BLaER1 (cell line): ENCODE data around the gene IKZF2.

Source experiments
- H3K27ac ChIP-seq: shearing (Covaris generic); formaldehyde crosslinking; 2 replicates; pipeline ENCODE4 v1.8.1; 2022
- H3K27me3 ChIP-seq: shearing (Covaris generic); formaldehyde crosslinking; 2 replicates; pipeline ENCODE4 v1.8.1; 2022
- H3K36me3 ChIP-seq: shearing (Covaris generic); formaldehyde crosslinking; 2 replicates; pipeline ENCODE4 v1.8.1; 2022
- H3K4me1 ChIP-seq: shearing (Covaris generic); formaldehyde crosslinking; 2 replicates; pipeline ENCODE4 v1.8.1; 2022
- H3K4me2 ChIP-seq: shearing (Covaris generic); formaldehyde crosslinking; 2 replicates; pipeline ENCODE4 v1.8.1; 2022
- H3K4me3 ChIP-seq: shearing (Covaris generic); formaldehyde crosslinking; 2 replicates; pipeline ENCODE4 v1.8.1; 2022
- H3K9ac ChIP-seq: shearing (Covaris generic); formaldehyde crosslinking; 2 replicates; pipeline ENCODE4 v1.8.1; 2022
- H3K9me3 ChIP-seq: shearing (Covaris generic); formaldehyde crosslinking; 2 replicates; pipeline ENCODE4 v1.8.1; 2022
- H4K20me1 ChIP-seq: shearing (Covaris generic); formaldehyde crosslinking; 2 replicates; pipeline ENCODE4 v1.8.1; 2022
- Cebpa-rat ChIP-seq: shearing (Covaris generic); IDR thresholded peaks from 2 replicates; pipeline ENCODE4 v1.8.1; 2022

Gene IKZF2

GRCh38 chr2:213010106-213010779, 141.2 kb downstream of the IKZF2 start:
- no peak for TF ChIP-seq Cebpa-rat
- H3K9ac ChIP-seq = no peak overlapping the region
- no peak overlapping the region for H3K4me3 ChIP-seq
- H3K4me1 ChIP-seq = no peaks in the 10 kb centered on the region
- no peak overlapping the region for H3K4me2 ChIP-seq
- peaks cover 16% of the 10 kb centered on the region for H3K36me3 ChIP-seq
- no peaks in the 10 kb centered on the region for H3K27me3 ChIP-seq
- H3K27ac ChIP-seq = no peak overlapping the region
- H3K9me3 ChIP-seq = no peaks in the 10 kb centered on the region
- no peaks in the 10 kb centered on the region for H4K20me1 ChIP-seq

- H3K27me3 ChIP-seq = no peaks in the 10 kb centered on the region
- no peaks in the 10 kb centered on the region for H4K20me1 ChIP-seq
- H3K9ac ChIP-seq = no peak overlapping the region
- no peak for TF ChIP-seq Cebpa-rat
- H3K36me3 ChIP-seq = peaks cover 16% of the 10 kb centered on the region
- no peaks in the 10 kb centered on the region for H3K9me3 ChIP-seq
- no peaks in the 10 kb centered on the region for H3K4me1 ChIP-seq
- no peak overlapping the region for H3K4me2 ChIP-seq
- no peak overlapping the region for H3K4me3 ChIP-seq
- no peak overlapping the region for H3K27ac ChIP-seq
These were observed 144.0 kb downstream of the IKZF2 start for GRCh38 chr2:213007290-213007838.

- H3K9ac ChIP-seq = no peak overlapping the region
- no peak for TF ChIP-seq Cebpa-rat
- H3K4me1 ChIP-seq = peaks cover 14% of the 10 kb centered on the region; the same call in 1 of the 2 replicates
- no peaks in the 10 kb centered on the region for H4K20me1 ChIP-seq
- no peak overlapping the region for H3K27ac ChIP-seq
- H3K4me2 ChIP-seq = no peak overlapping the region
- H3K9me3 ChIP-seq = no peaks in the 10 kb centered on the region
- no peak overlapping the region for H3K4me3 ChIP-seq
- H3K36me3 ChIP-seq = peaks cover 8% of the 10 kb centered on the region
- H3K27me3 ChIP-seq = no peaks in the 10 kb centered on the region
These were observed 147.1 kb downstream of the IKZF2 start for GRCh38 chr2:213004197-213004821.

GRCh38 chr2:213002383-213002782, 149.0 kb downstream of the IKZF2 start:
- no peak overlapping the region for H3K4me2 ChIP-seq
- peaks cover 3% of the 10 kb centered on the region for H3K36me3 ChIP-seq
- peaks cover 14% of the 10 kb centered on the region; the same call in 1 of the 2 replicates for H3K4me1 ChIP-seq
- no peak overlapping the region for H3K27ac ChIP-seq
- H3K9ac ChIP-seq = no peak overlapping the region
- no peaks in the 10 kb centered on the region for H4K20me1 ChIP-seq
- H3K4me3 ChIP-seq = no peak overlapping the region
- no peaks in the 10 kb centered on the region for H3K9me3 ChIP-seq
- TF ChIP-seq Cebpa-rat = no peak
- no peaks in the 10 kb centered on the region for H3K27me3 ChIP-seq

GRCh38 chr2:213001297-213001910, 150.0 kb downstream of the IKZF2 start:
- H3K4me1 ChIP-seq = peaks cover 14% of the 10 kb centered on the region; the same call in 1 of the 2 replicates
- H3K9me3 ChIP-seq = no peaks in the 10 kb centered on the region
- no peak overlapping the region for H3K27ac ChIP-seq
- H3K36me3 ChIP-seq = no peaks in the 10 kb centered on the region
- H3K27me3 ChIP-seq = no peaks in the 10 kb centered on the region
- TF ChIP-seq Cebpa-rat = no peak
- H3K9ac ChIP-seq = no peak overlapping the region
- H3K4me3 ChIP-seq = no peak overlapping the region
- H3K4me2 ChIP-seq = peak overlapping the region; percentile 31
- no peaks in the 10 kb centered on the region for H4K20me1 ChIP-seq

- Histone ChIP-seq H3K9ac (no peak overlapping the region), H3K36me3 (no peaks in the 10 kb centered on the region), H4K20me1 (no peaks in the 10 kb centered on the region), H3K27ac (no peak overlapping the region), H3K4me3 (no peak overlapping the region), H3K4me1 (peaks cover 14% of the 10 kb centered on the region; the same call in 1 of the 2 replicates), H3K27me3 (no peaks in the 10 kb centered on the region), H3K4me2 (no peak overlapping the region), H3K9me3 (no peaks in the 10 kb centered on the region)
- TF ChIP-seq Cebpa-rat = no peak
These were observed 152.6 kb downstream of the IKZF2 start for GRCh38 chr2:212998626-212999359.

- Histone ChIP-seq H3K27me3 (no peaks in the 10 kb centered on the region), H3K36me3 (no peaks in the 10 kb centered on the region), H3K4me3 (no peak overlapping the region), H4K20me1 (no peaks in the 10 kb centered on the region), H3K9me3 (no peaks in the 10 kb centered on the region), H3K27ac (no peak overlapping the region), H3K4me1 (peaks cover 14% of the 10 kb centered on the region; the same call in 1 of the 2 replicates), H3K4me2 (no peak overlapping the region), H3K9ac (no peak overlapping the region)
- no peak for TF ChIP-seq Cebpa-rat
These were observed 153.8 kb downstream of the IKZF2 start for GRCh38 chr2:212997526-212998020.

- no peak for TF ChIP-seq Cebpa-rat
- no peak overlapping the region for H3K4me3 ChIP-seq
- H3K9ac ChIP-seq = no peak overlapping the region
- H4K20me1 ChIP-seq = no peaks in the 10 kb centered on the region
- H3K4me1 ChIP-seq = peaks cover 2% of the 10 kb centered on the region; the same call in 1 of the 2 replicates
- no peak overlapping the region for H3K27ac ChIP-seq
- H3K9me3 ChIP-seq = no peaks in the 10 kb centered on the region
- H3K27me3 ChIP-seq = no peaks in the 10 kb centered on the region
- H3K36me3 ChIP-seq = no peaks in the 10 kb centered on the region
- H3K4me2 ChIP-seq = no peak overlapping the region
These were observed 155.5 kb downstream of the IKZF2 start for GRCh38 chr2:212995920-212996319.

- no peak overlapping the region for H3K9ac ChIP-seq
- H3K4me2 ChIP-seq = no peak overlapping the region
- no peaks in the 10 kb centered on the region for H3K4me1 ChIP-seq
- H4K20me1 ChIP-seq = no peaks in the 10 kb centered on the region
- no peak overlapping the region for H3K27ac ChIP-seq
- H3K4me3 ChIP-seq = no peak overlapping the region
- TF ChIP-seq Cebpa-rat = no peak
- no peaks in the 10 kb centered on the region for H3K36me3 ChIP-seq
- H3K27me3 ChIP-seq = no peaks in the 10 kb centered on the region
- H3K9me3 ChIP-seq = no peaks in the 10 kb centered on the region
These were observed 156.4 kb downstream of the IKZF2 start for GRCh38 chr2:212994976-212995375.
